ENCODE data around the gene GAREM2.

GAREM2 gene

GRCh38 chr2:26189123-26189522 lies 16.2 kb downstream of the GAREM2 start:
- Histone ChIP-seq H3K79me2 (ENCODE audit: control insufficient read depth, insufficient read depth, low read length, poor library complexity) (peaks cover 1% of the 10 kb centered on the region), H3K23ac (ENCODE audit: low read length) (no peak overlapping the region), H3K27me3 (ENCODE audit: insufficient read depth, low read length) (no peaks in the 10 kb centered on the region), H3K18ac (ENCODE audit: low read length) (no peak overlapping the region), H2AK5ac (ENCODE audit: low read length) (no peak overlapping the region), H2BK5ac (ENCODE audit: low read depth, low read length, poor library complexity) (no peak overlapping the region), H3K4me3 (ENCODE audit: low read depth, low read length) (no peak overlapping the region), H3K4me1 (ENCODE audit: control insufficient read depth in 1 of 2, insufficient read depth in 2 of 2, low read length in 2 of 2) (peaks cover 4% of the 10 kb centered on the region in 2 experiments), H2AFZ (ENCODE audit: insufficient read depth, low read length, poor library complexity) (no peak overlapping the region), H2BK12ac (ENCODE audit: low read length) (no peak overlapping the region), H4K12ac (ENCODE audit: low read depth, low read length) (no peak overlapping the region), H2BK120ac (ENCODE audit: insufficient read depth, low read length, poor library complexity) (no peak overlapping the region), H3K9me3 (ENCODE audit: insufficient read depth, low read depth, low read length) (no peaks in the 10 kb centered on the region), H3K36me3 (ENCODE audit: control insufficient read depth in 1 of 2, insufficient read depth in 2 of 2, low read length in 2 of 2) (peaks cover 29 to 35% of the 10 kb centered on the region in 2 experiments), H3K4me2 (ENCODE audit: low read length) (no peak overlapping the region), H3K14ac (ENCODE audit: low read length) (no peak overlapping the region), H3K79me1 (ENCODE audit: low read length) (peaks cover 4% of the 10 kb centered on the region), H3K4ac (ENCODE audit: low read depth, low read length) (no peak overlapping the region), H4K91ac (ENCODE audit: low read depth, low read length) (no peak overlapping the region), H4K8ac (ENCODE audit: low read depth, low read length) (no peak overlapping the region), H3K9ac (ENCODE audit: low read length) (no peak overlapping the region), H3K27ac (ENCODE audit: low read depth, low read length) (no peak overlapping the region)
- no peak for DNase-seq
- no CpG with 5 or more reads among the region's 4 CpGs for WGBS (ENCODE audit: extremely low coverage, insufficient coverage, insufficient read length)

- Histone ChIP-seq H2BK120ac (ENCODE audit: insufficient read depth, low read length, poor library complexity) (no peak overlapping the region), H3K18ac (ENCODE audit: low read length) (no peak overlapping the region), H4K91ac (ENCODE audit: low read depth, low read length) (no peak overlapping the region), H3K4me3 (ENCODE audit: low read depth, low read length) (no peak overlapping the region), H2BK12ac (ENCODE audit: low read length) (no peak overlapping the region), H3K14ac (ENCODE audit: low read length) (no peak overlapping the region), H2AK5ac (ENCODE audit: low read length) (no peak overlapping the region), H3K27me3 (ENCODE audit: insufficient read depth, low read length) (no peaks in the 10 kb centered on the region), H3K9me3 (ENCODE audit: insufficient read depth, low read depth, low read length) (no peaks in the 10 kb centered on the region), H2BK5ac (ENCODE audit: low read depth, low read length, poor library complexity) (no peak overlapping the region), H3K4me2 (ENCODE audit: low read length) (no peak overlapping the region), H4K12ac (ENCODE audit: low read depth, low read length) (no peak overlapping the region), H3K9ac (ENCODE audit: low read length) (no peak overlapping the region), H3K36me3 (ENCODE audit: control insufficient read depth in 1 of 2, insufficient read depth in 2 of 2, low read length in 2 of 2) (peaks cover 33 to 42% of the 10 kb centered on the region in 2 experiments), H3K79me2 (ENCODE audit: control insufficient read depth, insufficient read depth, low read length, poor library complexity) (peaks cover 1% of the 10 kb centered on the region), H3K4me1 (ENCODE audit: control insufficient read depth in 1 of 2, insufficient read depth in 2 of 2, low read length in 2 of 2) (no peaks in the 10 kb centered on the region), H3K23ac (ENCODE audit: low read length) (no peak overlapping the region), H4K8ac (ENCODE audit: low read depth, low read length) (no peak overlapping the region), H3K79me1 (ENCODE audit: low read length) (peaks cover 2% of the 10 kb centered on the region), H2AFZ (ENCODE audit: insufficient read depth, low read length, poor library complexity) (no peak overlapping the region), H3K4ac (ENCODE audit: low read depth, low read length) (no peak overlapping the region), H3K27ac (ENCODE audit: low read depth, low read length) (no peak overlapping the region)
- WGBS (ENCODE audit: extremely low coverage, insufficient coverage, insufficient read length), result no CpG with 5 or more reads among the region's 4 CpGs
- no peak for DNase-seq
Observed at GRCh38 chr2:26189751-26190150, 16.9 kb downstream of the GAREM2 start.

- no peak overlapping the region for H3K4ac ChIP-seq (ENCODE audit: low read depth, low read length)
- no peak overlapping the region for H2AFZ ChIP-seq (ENCODE audit: insufficient read depth, low read length, poor library complexity)
- no CpG with 5 or more reads among the region's 7 CpGs for WGBS (ENCODE audit: extremely low coverage, insufficient coverage, insufficient read length)
- no peak overlapping the region for H4K12ac ChIP-seq (ENCODE audit: low read depth, low read length)
- peaks cover 35 to 48% of the 10 kb centered on the region in 2 experiments for H3K36me3 ChIP-seq (ENCODE audit: control insufficient read depth in 1 of 2, insufficient read depth in 2 of 2, low read length in 2 of 2)
- H3K27me3 ChIP-seq (ENCODE audit: insufficient read depth, low read length), result no peaks in the 10 kb centered on the region
- H3K4me2 ChIP-seq (ENCODE audit: low read length), result no peak overlapping the region
- H2AK5ac ChIP-seq (ENCODE audit: low read length), result no peak overlapping the region
- H4K91ac ChIP-seq (ENCODE audit: low read depth, low read length), result no peak overlapping the region
- no peak overlapping the region for H3K4me3 ChIP-seq (ENCODE audit: low read depth, low read length)
- H3K23ac ChIP-seq (ENCODE audit: low read length), result no peak overlapping the region
- H3K18ac ChIP-seq (ENCODE audit: low read length), result no peak overlapping the region
- no peaks in the 10 kb centered on the region for H3K4me1 ChIP-seq (ENCODE audit: control insufficient read depth in 1 of 2, insufficient read depth in 2 of 2, low read length in 2 of 2)
- H2BK120ac ChIP-seq (ENCODE audit: insufficient read depth, low read length, poor library complexity), result no peak overlapping the region
- no peak for DNase-seq
- no peak overlapping the region for H2BK12ac ChIP-seq (ENCODE audit: low read length)
- no peak overlapping the region for H2BK5ac ChIP-seq (ENCODE audit: low read depth, low read length, poor library complexity)
- no peaks in the 10 kb centered on the region for H3K9me3 ChIP-seq (ENCODE audit: insufficient read depth, low read depth, low read length)
- no peaks in the 10 kb centered on the region for H3K79me1 ChIP-seq (ENCODE audit: low read length)
- no peak overlapping the region for H3K27ac ChIP-seq (ENCODE audit: low read depth, low read length)
- H3K79me2 ChIP-seq (ENCODE audit: control insufficient read depth, insufficient read depth, low read length, poor library complexity), result no peaks in the 10 kb centered on the region
- no peak overlapping the region for H3K14ac ChIP-seq (ENCODE audit: low read length)
- no peak overlapping the region for H4K8ac ChIP-seq (ENCODE audit: low read depth, low read length)
- H3K9ac ChIP-seq (ENCODE audit: low read length), result no peak overlapping the region
Observed at GRCh38 chr2:26190369-26190768, 17.5 kb downstream of the GAREM2 start.

GRCh38 chr2:26191316-26192159 lies 18.6 kb downstream of the GAREM2 start:
- no peaks in the 10 kb centered on the region for H3K4me1 ChIP-seq (ENCODE audit: control insufficient read depth in 1 of 2, insufficient read depth in 2 of 2, low read length in 2 of 2)
- H2AFZ ChIP-seq (ENCODE audit: insufficient read depth, low read length, poor library complexity), result no peak overlapping the region
- H2BK12ac ChIP-seq (ENCODE audit: low read length), result no peak overlapping the region
- no peak overlapping the region for H2AK5ac ChIP-seq (ENCODE audit: low read length)
- H3K14ac ChIP-seq (ENCODE audit: low read length), result no peak overlapping the region
- H2BK5ac ChIP-seq (ENCODE audit: low read depth, low read length, poor library complexity), result no peak overlapping the region
- no peak for DNase-seq
- H4K91ac ChIP-seq (ENCODE audit: low read depth, low read length), result no peak overlapping the region
- peaks cover 37 to 53% of the 10 kb centered on the region in 2 experiments for H3K36me3 ChIP-seq (ENCODE audit: control insufficient read depth in 1 of 2, insufficient read depth in 2 of 2, low read length in 2 of 2)
- no peak overlapping the region for H3K4ac ChIP-seq (ENCODE audit: low read depth, low read length)
- no peak overlapping the region for H3K23ac ChIP-seq (ENCODE audit: low read length)
- H3K4me3 ChIP-seq (ENCODE audit: low read depth, low read length), result no peak overlapping the region
- no peak overlapping the region for H3K18ac ChIP-seq (ENCODE audit: low read length)
- H3K79me2 ChIP-seq (ENCODE audit: control insufficient read depth, insufficient read depth, low read length, poor library complexity), result no peaks in the 10 kb centered on the region
- WGBS (ENCODE audit: extremely low coverage, insufficient coverage, insufficient read length), result no CpG with 5 or more reads among the region's 20 CpGs
- no peak overlapping the region for H3K9ac ChIP-seq (ENCODE audit: low read length)
- no peaks in the 10 kb centered on the region for H3K9me3 ChIP-seq (ENCODE audit: insufficient read depth, low read depth, low read length)
- H3K79me1 ChIP-seq (ENCODE audit: low read length), result no peaks in the 10 kb centered on the region
- H2BK120ac ChIP-seq (ENCODE audit: insufficient read depth, low read length, poor library complexity), result no peak overlapping the region
- no peak overlapping the region for H3K4me2 ChIP-seq (ENCODE audit: low read length)
- H4K12ac ChIP-seq (ENCODE audit: low read depth, low read length), result no peak overlapping the region
- H3K27me3 ChIP-seq (ENCODE audit: insufficient read depth, low read length), result no peaks in the 10 kb centered on the region
- no peak overlapping the region for H4K8ac ChIP-seq (ENCODE audit: low read depth, low read length)
- H3K27ac ChIP-seq (ENCODE audit: low read depth, low read length), result no peak overlapping the region

Data from trophoblast cell (in vitro differentiated cells and primary cell).